Fibroblast of lung (primary cell): ENCODE data around the gene PER1. TPM values are rescaled to one million over a fixed set of nuclear protein-coding genes. Genes with fewer than 3 reads are reported as not detected.
A peak's percentile ranks its signal among the peaks of the same experiment; 100 is the strongest.

ENCODE experiments used
- DNase-seq, 2 donors: peaks; one replicate each; pipeline versions ENCODE4 v3.0.0 to v3.0.0-alpha.2; 2010; ENCODE audit warnings: low read depth in 2 of 2
- H2AFZ ChIP-seq: 2 replicates; pipeline ENCODE4 v1.5.1; 2012; ENCODE audit warnings: low read length, control low read depth, inconsistent platforms
- H3K27ac ChIP-seq: 2 replicates; pipeline ENCODE4 v1.5.1; 2011; ENCODE audit warnings: low read length, control low read depth; ENCODE audit not compliant: insufficient read depth
- H3K27me3 ChIP-seq: 2 replicates; pipeline ENCODE4 v1.5.1; 2011; ENCODE audit warnings: mild to moderate bottlenecking, low read length; ENCODE audit not compliant: control insufficient read depth, insufficient read depth
- H3K36me3 ChIP-seq: 2 replicates; pipeline ENCODE4 v1.5.1; 2011; ENCODE audit warnings: low read length; ENCODE audit not compliant: control insufficient read depth, insufficient read depth
- H3K4me1 ChIP-seq: 2 replicates; pipeline ENCODE4 v1.5.1; 2011; ENCODE audit warnings: low read length; ENCODE audit not compliant: control insufficient read depth, insufficient read depth; ENCODE audit errors: extremely low read depth
- H3K4me2 ChIP-seq: 2 replicates; pipeline ENCODE4 v1.5.1; 2011; ENCODE audit warnings: low read length, control low read depth; ENCODE audit not compliant: insufficient read depth; ENCODE audit errors: extremely low read depth
- H3K4me3 ChIP-seq, 4 experiments: fragments of 200-600 bp in 1 of 4; sonication (generic) in 1 of 4; replicated peaks in 1 of 4; 2 replicates each; pipeline ENCODE4 v1.5.1; 2011 to 2016; ENCODE audit warnings: low read length in 4 of 4, low read depth in 3 of 4, mild to moderate bottlenecking in 3 of 4, control low read depth in 2 of 4, inconsistent platforms in 1 of 4, mixed read lengths in 1 of 4; ENCODE audit not compliant: insufficient read depth in 1 of 4; ENCODE audit errors: control extremely low read depth in 1 of 4
- H3K79me2 ChIP-seq: 2 replicates; pipeline ENCODE4 v1.5.1; 2012; ENCODE audit warnings: mild to moderate bottlenecking, low read length, inconsistent platforms; ENCODE audit not compliant: control insufficient read depth, insufficient read depth
- H3K9ac ChIP-seq: 2 replicates; pipeline ENCODE4 v1.5.1; 2011; ENCODE audit warnings: mild to moderate bottlenecking, low read length, control low read depth; ENCODE audit not compliant: insufficient read depth
- H3K9me3 ChIP-seq: 2 replicates; pipeline ENCODE4 v1.5.1; 2012; ENCODE audit warnings: low read depth, low read length; ENCODE audit not compliant: control insufficient read depth, insufficient read depth
- H4K20me1 ChIP-seq: 2 replicates; pipeline ENCODE4 v1.5.1; 2011; ENCODE audit warnings: low read length; ENCODE audit not compliant: control insufficient read depth, insufficient read depth; ENCODE audit errors: extremely low read depth
- EZH2 ChIP-seq: IDR thresholded peaks from 2 replicates; pipeline ENCODE4 v1.5.1; 2012; ENCODE audit warnings: low read length, control low read depth, mild to moderate bottlenecking; ENCODE audit errors: missing control alignments
- polyA plus RNA-seq, 2 donors: library from polyadenylated mRNA; depleted of rRNA in 1 of 2; stranded (reverse) in 1 of 2; unstranded in 1 of 2; fragments of >200 nt; gene quantifications; 2 replicates each; pipeline ENCODE4 v1.2.1, GENCODE V29; 2011 to 2012; ENCODE audit warnings: missing spikeins in 1 of 2
- total RNA-seq: library from RNA; depleted of rRNA; stranded (reverse); fragments of >200 nt; gene quantifications from 2 replicates; pipeline ENCODE4 v1.2.1, GENCODE V29; 2014
- TF ChIP-seq, protein P1 (sequence below), 2 donors: IDR thresholded peaks in 1 of 2; conservative IDR thresholded peaks in 1 of 2; 1 replicate in 1 of 2; 2 replicates in 1 of 2; pipeline ENCODE4 v1.5.1; 2011 to 2012; ENCODE audit warnings: low read length in 2 of 2, control low read depth in 1 of 2, inconsistent platforms in 1 of 2, low read depth in 1 of 2, mild to moderate bottlenecking in 1 of 2

PER1 gene
- total and polyA plus RNA-seq, 2 donors (not counting 1 experiment from before 2014, with no cell fraction given): 2.5 to 6.9 TPM

GRCh38 chr17:8150194-8151119, 1.7 kb downstream of the PER1 start:
- no peaks in the 10 kb centered on the region for H3K27me3 ChIP-seq
- H3K4me2 ChIP-seq: peak overlapping the region; percentile 94
- peak overlapping the region; percentile 54 for H3K9ac ChIP-seq
- H3K27ac ChIP-seq: peak overlapping the region; percentile 88
- H3K4me3 ChIP-seq: peak overlapping the region in 3 of 4 experiments; percentile 18 to 88 (median 77)
- peaks cover 19% of the 10 kb centered on the region for H3K4me1 ChIP-seq
- H3K9me3 ChIP-seq: no peaks in the 10 kb centered on the region
- TF ChIP-seq, protein P1, sequence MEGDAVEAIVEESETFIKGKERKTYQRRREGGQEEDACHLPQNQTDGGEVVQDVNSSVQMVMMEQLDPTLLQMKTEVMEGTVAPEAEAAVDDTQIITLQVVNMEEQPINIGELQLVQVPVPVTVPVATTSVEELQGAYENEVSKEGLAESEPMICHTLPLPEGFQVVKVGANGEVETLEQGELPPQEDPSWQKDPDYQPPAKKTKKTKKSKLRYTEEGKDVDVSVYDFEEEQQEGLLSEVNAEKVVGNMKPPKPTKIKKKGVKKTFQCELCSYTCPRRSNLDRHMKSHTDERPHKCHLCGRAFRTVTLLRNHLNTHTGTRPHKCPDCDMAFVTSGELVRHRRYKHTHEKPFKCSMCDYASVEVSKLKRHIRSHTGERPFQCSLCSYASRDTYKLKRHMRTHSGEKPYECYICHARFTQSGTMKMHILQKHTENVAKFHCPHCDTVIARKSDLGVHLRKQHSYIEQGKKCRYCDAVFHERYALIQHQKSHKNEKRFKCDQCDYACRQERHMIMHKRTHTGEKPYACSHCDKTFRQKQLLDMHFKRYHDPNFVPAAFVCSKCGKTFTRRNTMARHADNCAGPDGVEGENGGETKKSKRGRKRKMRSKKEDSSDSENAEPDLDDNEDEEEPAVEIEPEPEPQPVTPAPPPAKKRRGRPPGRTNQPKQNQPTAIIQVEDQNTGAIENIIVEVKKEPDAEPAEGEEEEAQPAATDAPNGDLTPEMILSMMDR (conservative IDR thresholded peaks at IDR 0.05 in 1 of 2, IDR thresholded peaks at IDR 0.05 in 1 of 2; ENCODE audit: low read depth in 1 of 2, low read length in 2 of 2): no peak
- TF ChIP-seq EZH2: no peak
- H3K36me3 ChIP-seq: peaks cover 28% of the 10 kb centered on the region
- DNase-seq: no peak
- H3K79me2 ChIP-seq: peaks cover 2% of the 10 kb centered on the region
- H4K20me1 ChIP-seq: no peaks in the 10 kb centered on the region
- no peak overlapping the region for H2AFZ ChIP-seq

DNA sequence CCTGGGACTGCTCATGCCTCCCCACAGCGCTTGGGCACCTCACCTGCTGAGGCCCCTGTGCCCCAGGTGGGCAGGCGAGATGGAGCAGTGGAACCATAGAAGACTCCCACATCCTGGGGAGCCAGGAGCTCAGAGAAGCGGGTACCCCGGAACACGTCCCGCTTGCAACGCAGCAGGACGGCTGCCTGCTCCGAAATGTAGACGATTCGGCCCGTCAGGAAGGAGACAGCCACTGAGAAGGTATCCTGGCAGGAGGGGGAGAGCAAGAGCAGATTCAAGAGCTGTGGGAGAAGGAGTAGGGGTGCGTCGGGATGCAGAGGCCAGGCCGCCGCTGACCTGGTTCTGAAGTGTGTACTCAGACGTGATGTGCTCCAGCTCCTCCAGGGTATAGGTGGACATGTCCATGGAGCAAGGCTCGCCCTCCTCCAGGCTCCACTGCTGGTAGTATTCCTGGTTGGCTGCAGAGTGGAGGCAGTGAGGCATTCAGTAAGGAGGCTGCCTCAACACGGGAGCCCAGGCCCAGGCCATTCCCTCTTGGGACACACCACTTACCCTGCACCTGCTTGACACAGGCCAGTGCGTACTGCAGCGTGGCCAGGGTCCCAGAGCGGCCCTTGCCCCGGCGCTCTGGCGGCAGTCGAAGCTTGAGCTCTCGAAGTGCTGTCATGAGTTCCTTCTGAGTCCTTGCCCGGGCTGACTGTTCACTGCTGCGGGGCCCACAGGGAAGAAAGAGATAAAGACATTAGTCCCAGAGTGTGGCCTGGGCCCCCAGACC, 2.6 kb downstream of the PER1 start:
- no peak overlapping the region for H3K9ac ChIP-seq
- no peak overlapping the region for H2AFZ ChIP-seq
- no peaks in the 10 kb centered on the region for H4K20me1 ChIP-seq
- peaks cover 2% of the 10 kb centered on the region for H3K79me2 ChIP-seq
- peaks cover 28% of the 10 kb centered on the region for H3K36me3 ChIP-seq
- H3K4me1 ChIP-seq: peaks cover 14% of the 10 kb centered on the region
- H3K27ac ChIP-seq: no peak overlapping the region
- H3K9me3 ChIP-seq: no peaks in the 10 kb centered on the region
- no peak for DNase-seq
- no peak overlapping the region for H3K4me3 ChIP-seq
- H3K27me3 ChIP-seq: no peaks in the 10 kb centered on the region
- no peak overlapping the region for H3K4me2 ChIP-seq
- TF ChIP-seq EZH2: no peak
- TF ChIP-seq, protein P1 (conservative IDR thresholded peaks at IDR 0.05 in 1 of 2, IDR thresholded peaks at IDR 0.05 in 1 of 2; ENCODE audit: low read depth in 1 of 2, low read length in 2 of 2): no peak

- H3K27ac ChIP-seq: no peak overlapping the region
- peaks cover 30% of the 10 kb centered on the region for H3K36me3 ChIP-seq
- no peak overlapping the region for H3K4me2 ChIP-seq
- DNase-seq: no peak
- peaks cover 2% of the 10 kb centered on the region for H3K79me2 ChIP-seq
- H3K4me1 ChIP-seq: peaks cover 12% of the 10 kb centered on the region
- H3K27me3 ChIP-seq: no peaks in the 10 kb centered on the region
- H3K4me3 ChIP-seq: no peak overlapping the region
- TF ChIP-seq, protein P1 (conservative IDR thresholded peaks at IDR 0.05 in 1 of 2, IDR thresholded peaks at IDR 0.05 in 1 of 2; ENCODE audit: low read depth in 1 of 2, low read length in 2 of 2): no peak
- no peak for TF ChIP-seq EZH2
- no peak overlapping the region for H3K9ac ChIP-seq
- no peaks in the 10 kb centered on the region for H4K20me1 ChIP-seq
- no peaks in the 10 kb centered on the region for H3K9me3 ChIP-seq
- H2AFZ ChIP-seq: no peak overlapping the region
Observed at GRCh38 chr17:8148560-8148959, 3.6 kb downstream of the PER1 start.
